Measurements from ENCODE around the gene GCNT1. TPM values are rescaled to one million over a fixed set of nuclear protein-coding genes. Genes with fewer than 3 reads are reported as not detected.

Gene GCNT1
- total and polyA plus RNA-seq, 2 of the 4 experiments (the other 2 are of a cell fraction), result 12.5 to 46.6 TPM

DNA sequence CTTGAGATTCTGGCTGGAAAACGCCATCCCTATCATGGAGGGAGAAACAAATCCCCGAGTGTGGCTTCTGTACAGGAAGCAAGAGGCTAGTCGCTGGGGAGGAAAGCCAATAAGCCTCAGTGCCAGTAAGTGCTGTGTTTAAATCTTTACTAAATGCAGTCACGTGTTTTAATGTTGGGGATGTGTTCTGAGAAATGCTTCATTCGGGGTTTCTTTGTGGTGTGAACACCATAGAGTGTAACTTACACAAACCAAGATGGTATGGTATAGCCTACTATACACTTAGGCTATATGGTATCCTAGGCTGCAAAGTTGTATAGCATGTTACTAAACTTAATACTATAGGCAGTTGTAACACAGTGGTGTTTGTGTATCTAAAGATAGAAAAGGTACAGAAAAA lies 94.7 kb downstream of the GCNT1 start:
- Histone ChIP-seq H3K23ac (ENCODE audit: low read depth, low read length) (no peak overlapping the region), H3K4me3 (ENCODE audit: insufficient read depth, low read depth, low read length) (no peak overlapping the region), H2AFZ (replicated peaks; ENCODE audit: low read length, poor library complexity) (no peak overlapping the region), H3K4ac (ENCODE audit: low read depth, low read length) (no peak overlapping the region), H4K91ac (ENCODE audit: insufficient read depth, low read depth, low read length) (no peak overlapping the region), H2AK9ac (replicated peaks; ENCODE audit: low read depth, low read length, poor library complexity) (no peak overlapping the region), H3K18ac (ENCODE audit: low read depth, low read length) (no peak overlapping the region), H3K4me1 (ENCODE audit: control insufficient read depth, insufficient read depth, low read length) (no peaks in the 10 kb centered on the region), H3K9me3 (ENCODE audit: control insufficient read depth, insufficient read depth, low read length) (no peaks in the 10 kb centered on the region), H4K20me1 (ENCODE audit: insufficient read depth, low read length) (no peaks in the 10 kb centered on the region), H2BK120ac (ENCODE audit: low read depth, low read length) (no peak overlapping the region), H3K56ac (ENCODE audit: extremely low read depth, insufficient read depth, low read length) (no peak overlapping the region), H4K5ac (ENCODE audit: low read depth, low read length) (no peak overlapping the region), H3K79me1 (ENCODE audit: low read depth in 1 of 2, low read length in 2 of 2) (no peaks in the 10 kb centered on the region), H3K14ac (replicated peaks; ENCODE audit: low read depth, low read length) (no peak overlapping the region), H3K9ac (ENCODE audit: low read depth, low read length) (no peak overlapping the region), H2BK20ac (ENCODE audit: low read depth, low read length) (no peak overlapping the region), H3K27me3 (ENCODE audit: control insufficient read depth, insufficient read depth, low read length) (no peaks in the 10 kb centered on the region; the same call in 1 of the 2 replicates), H3K9me1 (ENCODE audit: insufficient read depth, low read length) (no peaks in the 10 kb centered on the region), H2AK5ac (ENCODE audit: low read depth, low read length) (no peak overlapping the region), H2BK5ac (ENCODE audit: low read depth, low read length, poor library complexity, severe bottlenecking) (no peak overlapping the region), H3K36me3 (ENCODE audit: control insufficient read depth, insufficient read depth, low read length) (no peaks in the 10 kb centered on the region), H3K27ac (ENCODE audit: insufficient read depth, low read length) (no peak overlapping the region), H4K8ac (ENCODE audit: low read depth in 2 of 2, low read length in 2 of 2) (no peak overlapping the region), H3K4me2 (ENCODE audit: low read depth, low read length) (no peak overlapping the region), H2BK15ac (ENCODE audit: low read depth, low read length) (no peak overlapping the region)
- DNase-seq (no peak), ATAC-seq (ENCODE audit: low read depth) (no peak)
- dilution Hi-C loops (cut with HindIII; ENCODE audit: low sequenced_read_pairs, unreplicated experiment) (no loop called here), intact Hi-C loops (cut with micrococcal nuclease) (no loop called here), in situ Hi-C loops (cut with MboI; ENCODE audit: low sequenced_read_pairs) (no loop called here)
- no CpG with 5 or more reads among the region's 5 CpGs for WGBS, 2 experiments (ENCODE audit: extremely low coverage in 2 of 2, insufficient read length in 1 of 2)
- CTCF ChIA-PET, result no interaction called here
- POLR2A ChIA-PET (ENCODE audit: unreplicated experiment), result no interaction called here
- BruUV-seq (replicated peaks), result no TSS peak
- TF ChIP-seq NFE2L2 (IDR thresholded peaks at IDR 0.05; ENCODE audit: low read depth, low read length), result no peak
- no peak for TF ChIP-seq BHLHE40 (IDR thresholded peaks at IDR 0.05; ENCODE audit: low read depth, low read length)
- no peak for TF ChIP-seq POLR2A (IDR thresholded peaks at IDR 0.05; ENCODE audit: low read depth, low read length)
- TF ChIP-seq RFX5 (IDR thresholded peaks at IDR 0.05; ENCODE audit: low read depth, low read length), result no peak
- no peak for TF ChIP-seq CHD1 (IDR thresholded peaks at IDR 0.05; ENCODE audit: low read depth, low read length)
- no peak for TF ChIP-seq MAFK (IDR thresholded peaks at IDR 0.05; ENCODE audit: low read depth, low read length)
- no peak for TF ChIP-seq MAZ (IDR thresholded peaks at IDR 0.05; ENCODE audit: borderline replicate concordance, low read depth, low read length)
- TF ChIP-seq RAD21 (IDR thresholded peaks at IDR 0.05; ENCODE audit: low read length), result no peak
- TF ChIP-seq MXI1 (IDR thresholded peaks at IDR 0.05; ENCODE audit: borderline replicate concordance, low read depth, low read length), result no peak

Other genes starting within 250 kb of the GCNT1 start
- 13.8 and 29.2 TPM in 2 replicates for gene RFK, start 64.8 kb upstream of the GCNT1 start, total RNA-seq (2012; rRNA removed)
- gene RFK, start 64.8 kb upstream of the GCNT1 start, polyA plus RNA-seq (2012; rRNA removed), result 8.8 and 10.3 TPM in 2 replicates